Measurements from ENCODE around the gene ABCB9.

GRCh38 chr12:122984612-122985337 lies 18.5 kb upstream of the ABCB9 start:
- no peak; the same call in 1 of the 2 replicates for TF ChIP-seq POLR2A (IDR thresholded peaks at IDR 0.05; ENCODE audit: low read depth, low read length)
- no peak for TF ChIP-seq POLR2AphosphoS5 (IDR thresholded peaks at IDR 0.05; ENCODE audit: low read depth, low read length)
- no peak for TF ChIP-seq TAF1 (IDR thresholded peaks at IDR 0.05; ENCODE audit: low read depth, low read length)
- TF ChIP-seq SPI1 (IDR thresholded peaks at IDR 0.05; ENCODE audit: low read depth, low read length): no peak

Measured in GM12891 (cell line).